H1 (cell line): Measurements from ENCODE around the gene BAD.

Experiments
- KDM1A ChIP-seq: fragments of 200-600, 300-600 bp; sonication (generic); IDR thresholded peaks from 2 replicates; pipeline ENCODE4 v1.7.1; 2016; ENCODE audit warnings: mild to moderate bottlenecking, low read length, borderline replicate concordance
- POLR2AphosphoS5 ChIP-seq: IDR thresholded peaks from 2 replicates; pipeline ENCODE4 v1.6.1; 2011; ENCODE audit warnings: low read depth, low read length
- RXRA ChIP-seq: IDR thresholded peaks from 2 replicates; pipeline ENCODE4 v1.6.1; 2011; ENCODE audit warnings: low read depth, mild to moderate bottlenecking, low read length, moderate library complexity; ENCODE audit not compliant: insufficient read depth
- TAF1 ChIP-seq: IDR thresholded peaks from 2 replicates; pipeline ENCODE4 v1.6.1; 2011; ENCODE audit warnings: mild to moderate bottlenecking, low read depth, low read length

GRCh38 chr11:64324692-64325469 lies 40.4 kb upstream of the BAD start:
- no peak for TF ChIP-seq RXRA
- no peak for TF ChIP-seq POLR2AphosphoS5
- no peak for TF ChIP-seq TAF1
- no peak for TF ChIP-seq KDM1A
